ENCODE measurements around the gene PRIMPOL. TPM values are rescaled to one million over a fixed set of nuclear protein-coding genes. Genes with fewer than 3 reads are reported as not detected.

Gene PRIMPOL
- total and polyA plus RNA-seq, 9 of the 15 experiments (the other 6 are each of a cell fraction or from before 2014, with no cell fraction given), result 11.0 to 32.0 (median 16.1) TPM

- no peak for TF ChIP-seq RNF219 (CRISPR knock-in tag; IDR thresholded peaks at IDR 0.05)
- peak; percentile 88 for TF ChIP-seq ELF4 (CRISPR knock-in tag; IDR thresholded peaks at IDR 0.05)
- TF ChIP-seq ZNF174 (CRISPR knock-in tag; IDR thresholded peaks at IDR 0.05), result no peak
- TF ChIP-seq RBM34 (IDR thresholded peaks at IDR 0.05; ENCODE audit: borderline replicate concordance, insufficient read depth, low read length), result no peak
- TF ChIP-seq HMG20B (CRISPR knock-in tag; IDR thresholded peaks at IDR 0.05), result no peak
- TF ChIP-seq, protein P1, sequence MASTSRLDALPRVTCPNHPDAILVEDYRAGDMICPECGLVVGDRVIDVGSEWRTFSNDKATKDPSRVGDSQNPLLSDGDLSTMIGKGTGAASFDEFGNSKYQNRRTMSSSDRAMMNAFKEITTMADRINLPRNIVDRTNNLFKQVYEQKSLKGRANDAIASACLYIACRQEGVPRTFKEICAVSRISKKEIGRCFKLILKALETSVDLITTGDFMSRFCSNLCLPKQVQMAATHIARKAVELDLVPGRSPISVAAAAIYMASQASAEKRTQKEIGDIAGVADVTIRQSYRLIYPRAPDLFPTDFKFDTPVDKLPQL (IDR thresholded peaks at IDR 0.05; ENCODE audit: extremely low read depth, insufficient read length), result no peak
- TF ChIP-seq KAT7 (CRISPR knock-in tag; IDR thresholded peaks at IDR 0.05; ENCODE audit: borderline replicate concordance), result no peak
- TF ChIP-seq HDAC1 (IDR thresholded peaks at IDR 0.05), result peak in 1 of 2 experiments; percentile 97; a peak in 2 of 4 replicates
- TF ChIP-seq ZNF696 (CRISPR knock-in tag; conservative IDR thresholded peaks at IDR 0.05), result no peak
- TF ChIP-seq MITF (IDR thresholded peaks at IDR 0.05), result peak; percentile 98
- peak; percentile 31 for TF ChIP-seq TAF1 (IDR thresholded peaks at IDR 0.05; ENCODE audit: control insufficient read depth, extremely low read depth, insufficient read depth, low read length, severe bottlenecking)
- TF ChIP-seq, protein P2, sequence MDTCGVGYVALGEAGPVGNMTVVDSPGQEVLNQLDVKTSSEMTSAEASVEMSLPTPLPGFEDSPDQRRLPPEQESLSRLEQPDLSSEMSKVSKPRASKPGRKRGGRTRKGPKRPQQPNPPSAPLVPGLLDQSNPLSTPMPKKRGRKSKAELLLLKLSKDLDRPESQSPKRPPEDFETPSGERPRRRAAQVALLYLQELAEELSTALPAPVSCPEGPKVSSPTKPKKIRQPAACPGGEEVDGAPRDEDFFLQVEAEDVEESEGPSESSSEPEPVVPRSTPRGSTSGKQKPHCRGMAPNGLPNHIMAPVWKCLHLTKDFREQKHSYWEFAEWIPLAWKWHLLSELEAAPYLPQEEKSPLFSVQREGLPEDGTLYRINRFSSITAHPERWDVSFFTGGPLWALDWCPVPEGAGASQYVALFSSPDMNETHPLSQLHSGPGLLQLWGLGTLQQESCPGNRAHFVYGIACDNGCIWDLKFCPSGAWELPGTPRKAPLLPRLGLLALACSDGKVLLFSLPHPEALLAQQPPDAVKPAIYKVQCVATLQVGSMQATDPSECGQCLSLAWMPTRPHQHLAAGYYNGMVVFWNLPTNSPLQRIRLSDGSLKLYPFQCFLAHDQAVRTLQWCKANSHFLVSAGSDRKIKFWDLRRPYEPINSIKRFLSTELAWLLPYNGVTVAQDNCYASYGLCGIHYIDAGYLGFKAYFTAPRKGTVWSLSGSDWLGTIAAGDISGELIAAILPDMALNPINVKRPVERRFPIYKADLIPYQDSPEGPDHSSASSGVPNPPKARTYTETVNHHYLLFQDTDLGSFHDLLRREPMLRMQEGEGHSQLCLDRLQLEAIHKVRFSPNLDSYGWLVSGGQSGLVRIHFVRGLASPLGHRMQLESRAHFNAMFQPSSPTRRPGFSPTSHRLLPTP (IDR thresholded peaks at IDR 0.05; ENCODE audit: borderline replicate concordance, extremely low read depth, insufficient read length), result no peak
- no peak for TF ChIP-seq ATF1 (CRISPR knock-in tag; IDR thresholded peaks at IDR 0.05)
- TF ChIP-seq ATF1 (tag; IDR thresholded peaks at IDR 0.05), result peak; percentile 55; the same call in 1 of the 2 replicates
- TF ChIP-seq HNRNPK (IDR thresholded peaks at IDR 0.05; ENCODE audit: low read depth, low read length, poor library complexity, severe bottlenecking), result no peak
- no peak for TF ChIP-seq BRCA1 (IDR thresholded peaks at IDR 0.05)
- TF ChIP-seq BRCA1 (CRISPR knock-in tag; IDR thresholded peaks at IDR 0.05), result no peak
- no peak; the same call in 1 of the 2 replicates for TF ChIP-seq ZBTB26 (CRISPR knock-in tag; IDR thresholded peaks at IDR 0.05)
These were observed 35.1 kb downstream of the PRIMPOL start (continued) for GRCh38 chr4:184684491-184685189.

Data from K562 (cell line).